Measurements from ENCODE around the gene FCMR.

DNA sequence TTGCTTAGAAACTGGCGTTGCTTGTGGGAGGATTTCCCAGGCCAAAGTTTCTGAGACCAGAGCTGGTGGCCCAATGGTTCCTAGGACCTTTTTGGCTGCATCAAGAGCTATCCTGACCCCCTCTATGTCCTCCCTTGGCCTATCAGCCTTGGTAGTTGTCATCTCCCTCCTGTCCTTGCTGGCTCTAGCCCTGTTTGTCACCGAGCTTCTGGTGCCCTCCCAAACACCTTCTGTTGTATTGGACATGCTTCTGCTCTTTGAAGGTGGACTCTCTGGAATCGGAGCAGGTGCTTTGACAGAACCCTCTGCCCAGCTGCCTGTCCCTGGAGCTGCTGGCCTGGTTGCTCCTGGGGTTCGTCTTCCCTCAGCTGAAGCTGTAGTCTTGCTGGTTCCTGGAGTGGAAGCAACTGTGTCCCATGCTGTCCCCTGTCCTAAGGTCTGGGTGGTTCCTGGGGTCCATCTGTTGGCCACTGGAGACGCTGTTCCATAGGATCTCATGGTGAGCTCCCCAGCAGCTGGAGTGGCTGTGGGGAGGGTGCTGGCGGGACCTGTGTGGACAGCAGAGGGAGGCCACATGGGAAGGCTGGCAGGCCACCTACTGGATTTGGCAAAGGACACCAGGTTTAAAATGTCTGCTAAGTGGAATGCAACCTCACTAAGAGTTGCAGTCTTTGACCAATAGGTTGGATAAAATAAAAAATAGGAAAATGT, 39.1 kb upstream of the FCMR start:
- no peak for TF ChIP-seq CTCF (IDR thresholded peaks at IDR 0.05; ENCODE audit: borderline replicate concordance, extremely low read depth, low read length, poor library complexity, severe bottlenecking)
- TF ChIP-seq EZH2 (IDR thresholded peaks at IDR 0.05; ENCODE audit: borderline replicate concordance, low read depth, low read length, severe bottlenecking), result no peak

Data from DND-41 (cell line).